ENCODE results near the gene TET1.
A peak's percentile ranks its signal among the peaks of the same experiment; 100 is the strongest.
"Not testable (repeated sequence)": the region's sequence is repeated elsewhere in the genome, so short reads cannot be mapped to it uniquely, and the experiment has no call there.

The TET1 gene

GRCh38 chr10:68700197-68700596 is 140.1 kb downstream of the TET1 start:
- DNase-seq (ENCODE audit: low read depth in 2 of 2) = no peak

GRCh38 chr10:68705548-68705947 is 145.4 kb downstream of the TET1 start:
- DNase-seq (ENCODE audit: low read depth in 2 of 2) = no peak

DNA sequence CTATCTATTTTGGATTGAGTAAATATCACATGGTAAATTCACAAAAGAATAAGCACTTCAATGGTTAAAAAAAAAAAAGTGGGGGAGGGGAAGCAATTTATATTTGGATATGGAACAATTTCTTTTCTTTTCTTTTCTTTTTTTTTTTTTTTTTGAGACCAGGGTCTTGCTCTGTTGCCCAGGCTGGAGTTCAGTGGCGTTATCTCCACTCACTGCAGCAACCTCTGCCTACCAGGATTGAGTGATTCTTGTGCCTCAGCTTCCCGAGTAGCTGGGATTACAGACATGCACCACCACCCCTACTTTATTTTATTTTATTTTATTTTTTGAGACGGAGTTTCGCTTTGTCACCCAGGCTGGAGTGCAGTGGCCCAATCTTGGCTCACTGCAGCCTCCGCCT is 148.8 kb downstream of the TET1 start:
- not testable (repeated sequence) for DNase-seq (ENCODE audit: low read depth in 2 of 2)

- DNase-seq (ENCODE audit: low read depth in 2 of 2) = not testable (repeated sequence)
Observed at GRCh38 chr10:68713065-68713464, 152.9 kb downstream of the TET1 start.

- DNase-seq (ENCODE audit: low read depth in 2 of 2) = no peak
Observed at GRCh38 chr10:68717435-68717834, 157.3 kb downstream of the TET1 start.

DNA sequence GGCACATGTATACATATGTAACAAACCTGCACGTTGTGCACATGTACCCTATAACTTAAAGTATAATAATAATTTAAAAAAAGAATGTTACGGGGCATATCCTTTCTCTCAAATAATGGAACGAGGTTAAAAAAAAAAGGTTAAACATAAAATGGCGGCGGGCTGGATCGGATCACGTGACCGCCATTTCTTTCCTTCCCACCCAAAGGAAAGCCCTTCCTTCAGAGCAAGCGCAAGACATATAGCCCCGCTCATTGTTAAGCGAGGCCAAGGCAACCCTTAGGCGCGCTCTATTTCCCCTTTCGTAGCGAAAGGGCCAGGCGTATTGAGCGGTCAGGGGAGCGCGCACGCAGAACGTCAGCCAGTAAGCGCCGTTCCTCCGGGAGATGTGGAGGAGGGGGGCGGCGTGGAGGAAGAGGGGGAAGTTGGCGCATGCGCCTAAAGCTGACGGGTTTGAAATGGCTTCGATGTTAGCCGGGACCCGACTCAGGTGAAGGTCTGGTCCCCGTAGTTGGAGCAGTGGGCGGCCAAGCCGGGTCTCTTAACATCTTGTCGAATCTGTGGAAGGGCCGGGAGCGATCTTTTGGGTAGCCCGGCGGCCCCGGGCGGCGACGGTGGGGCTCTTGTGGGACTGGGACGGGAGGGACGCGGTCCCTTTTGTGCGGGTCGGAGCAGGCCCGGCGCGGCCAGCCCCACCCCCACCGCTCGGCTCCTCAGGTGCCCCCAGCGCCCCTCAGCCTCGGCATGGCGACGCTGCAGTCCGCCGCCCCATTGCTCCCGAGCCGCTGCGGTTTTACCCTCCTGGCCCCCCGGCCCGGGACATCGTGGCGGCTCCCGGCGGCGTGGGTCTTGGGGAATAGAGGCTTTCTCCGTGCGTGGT is 160.9 kb downstream of the TET1 start, which contains the start of gene CCAR1:
CCAR1 (plus strand) TSS at position 447 of the 880 bp plus-strand sequence. CDS start 1,266 bp downstream, outside the sequence.
- DNase-seq (ENCODE audit: low read depth in 2 of 2) = peak; percentile 99

GRCh38 chr10:68721673-68722335 is 161.7 kb downstream of the TET1 start:
- DNase-seq (ENCODE audit: low read depth in 2 of 2) = no peak

GRCh38 chr10:68725016-68725415 is 164.9 kb downstream of the TET1 start:
- DNase-seq (ENCODE audit: low read depth in 2 of 2) = no peak

DNA sequence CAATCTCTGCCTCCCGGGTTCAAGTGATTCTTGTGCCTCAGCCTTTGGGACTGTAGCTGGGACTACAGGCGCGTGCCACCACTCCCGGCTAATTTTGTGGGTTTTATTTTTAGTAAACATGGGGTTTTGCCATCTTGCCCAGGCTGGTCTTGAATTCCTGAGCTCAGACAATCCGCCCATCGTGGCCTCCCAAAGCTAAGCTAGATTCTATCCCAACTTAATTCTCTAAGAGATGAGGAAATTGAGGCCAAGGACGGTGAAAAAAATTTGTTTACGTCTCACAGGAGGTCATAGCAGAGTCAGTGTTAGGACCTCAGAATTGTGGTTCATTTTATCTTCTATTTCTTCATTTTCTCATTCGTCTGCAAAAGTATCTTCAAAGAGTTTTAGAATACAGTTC is 167.0 kb downstream of the TET1 start:
- DNase-seq (ENCODE audit: low read depth in 2 of 2) = no peak

DNA sequence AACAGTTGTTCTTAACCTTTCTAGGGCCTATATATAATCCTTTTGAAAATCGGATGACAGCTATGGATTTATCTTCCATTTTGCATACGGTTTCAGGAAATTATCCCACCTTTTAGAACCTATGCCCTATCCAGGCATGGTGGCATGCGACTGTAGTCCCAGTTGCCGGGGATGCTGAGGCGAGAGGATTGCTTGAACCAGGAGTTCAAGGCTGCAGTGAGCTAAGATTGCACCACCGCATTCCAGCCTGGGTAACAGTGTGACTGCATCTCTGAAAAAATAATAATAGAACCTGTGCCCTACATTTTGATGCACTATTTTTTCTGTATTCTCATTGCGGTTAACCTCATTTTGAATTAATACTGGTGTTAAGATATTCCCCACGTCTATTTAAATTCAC is 172.5 kb downstream of the TET1 start:
- DNase-seq (ENCODE audit: low read depth in 2 of 2) = no peak

DNA sequence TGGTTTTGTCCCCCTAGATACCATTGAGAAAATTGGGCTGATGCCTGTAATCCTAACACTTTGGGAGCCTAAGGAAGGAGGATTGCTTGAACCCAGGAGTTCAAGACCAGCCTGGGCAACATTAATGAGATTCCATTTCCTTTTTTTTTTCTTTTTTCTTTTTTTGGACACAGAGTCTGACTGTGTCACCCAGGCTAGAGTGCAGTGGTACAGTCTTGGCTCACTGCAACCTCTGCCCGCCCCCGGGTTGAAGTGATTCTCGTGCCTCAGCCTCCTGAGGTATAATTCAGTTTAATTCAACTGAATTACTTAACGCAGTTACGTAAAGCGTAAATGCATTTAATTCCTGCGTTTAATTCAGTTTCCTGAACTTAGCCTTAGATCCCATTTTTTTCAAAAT is 174.2 kb downstream of the TET1 start:
- no peak for DNase-seq (ENCODE audit: low read depth in 2 of 2)

DNA sequence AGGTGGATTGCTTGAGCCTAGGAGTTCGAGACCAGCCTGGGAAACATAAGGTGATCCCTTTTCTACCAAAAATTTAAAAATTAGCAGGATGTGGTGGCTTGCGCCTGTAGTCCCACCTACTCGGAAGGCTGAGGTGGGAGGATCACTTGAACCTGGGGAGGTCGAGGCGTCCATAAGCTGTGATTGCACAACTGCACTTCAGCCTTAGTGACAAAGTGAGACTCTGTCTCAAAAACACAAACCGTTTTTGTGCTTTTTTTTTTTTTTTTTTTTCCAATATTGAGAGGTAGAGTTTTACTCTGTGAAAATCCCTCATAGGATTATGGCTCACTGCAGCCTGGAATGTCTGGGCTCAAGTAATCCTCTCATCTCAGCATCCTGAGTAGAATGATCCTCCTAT is 175.0 kb downstream of the TET1 start:
- no peak for DNase-seq (ENCODE audit: low read depth in 2 of 2)

GRCh38 chr10:68735739-68736138 is 175.6 kb downstream of the TET1 start:
- DNase-seq (ENCODE audit: low read depth in 2 of 2) = not testable (repeated sequence)

DNA sequence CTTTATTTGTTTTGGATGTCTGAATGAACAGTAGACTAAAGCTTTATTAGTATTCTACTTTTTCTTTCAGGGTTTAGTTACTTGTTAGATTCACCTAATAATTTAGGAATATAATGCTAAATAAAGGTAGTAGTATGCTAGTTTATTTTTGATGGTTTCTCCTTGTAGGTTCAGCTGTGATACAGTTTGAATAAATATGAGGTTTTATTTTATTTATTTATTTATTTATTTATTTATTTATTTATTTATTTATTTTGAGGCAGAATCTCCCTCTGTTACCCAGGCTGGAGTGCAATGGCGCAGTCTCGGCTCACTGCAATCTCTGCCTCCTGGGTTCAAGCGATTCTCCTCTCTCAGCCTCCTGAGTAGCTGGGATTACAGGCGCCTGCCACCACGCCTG is 180.5 kb downstream of the TET1 start:
- not testable (repeated sequence) for DNase-seq (ENCODE audit: low read depth in 2 of 2)

DNA sequence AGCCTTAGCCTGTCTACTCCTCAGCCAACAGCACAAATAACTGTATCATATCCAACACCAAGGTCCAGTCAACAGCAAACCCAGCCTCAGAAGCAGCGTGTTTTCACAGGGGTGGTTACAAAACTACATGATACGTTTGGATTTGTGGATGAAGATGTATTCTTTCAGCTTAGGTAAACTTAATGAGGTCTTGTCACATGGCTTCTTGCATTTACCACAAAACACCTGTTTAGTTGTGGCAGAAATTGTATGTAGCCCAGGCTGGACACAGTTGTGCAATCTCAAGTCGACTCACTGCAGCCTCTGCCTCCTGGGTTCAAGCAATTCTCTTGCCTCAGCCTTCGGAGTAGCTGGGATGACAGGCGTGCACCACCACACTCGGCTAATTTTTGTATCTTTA is 182.3 kb downstream of the TET1 start:
- no peak for DNase-seq (ENCODE audit: low read depth in 2 of 2)

All from fibroblast of skin of left quadriceps (primary cell).